ENCODE measurements around the gene HSPH1. TPM values are rescaled to one million over a fixed set of nuclear protein-coding genes. Genes with fewer than 3 reads are reported as not detected.

HSPH1 gene
- total RNA-seq, result 118 and 134 TPM in 2 replicates

DNA sequence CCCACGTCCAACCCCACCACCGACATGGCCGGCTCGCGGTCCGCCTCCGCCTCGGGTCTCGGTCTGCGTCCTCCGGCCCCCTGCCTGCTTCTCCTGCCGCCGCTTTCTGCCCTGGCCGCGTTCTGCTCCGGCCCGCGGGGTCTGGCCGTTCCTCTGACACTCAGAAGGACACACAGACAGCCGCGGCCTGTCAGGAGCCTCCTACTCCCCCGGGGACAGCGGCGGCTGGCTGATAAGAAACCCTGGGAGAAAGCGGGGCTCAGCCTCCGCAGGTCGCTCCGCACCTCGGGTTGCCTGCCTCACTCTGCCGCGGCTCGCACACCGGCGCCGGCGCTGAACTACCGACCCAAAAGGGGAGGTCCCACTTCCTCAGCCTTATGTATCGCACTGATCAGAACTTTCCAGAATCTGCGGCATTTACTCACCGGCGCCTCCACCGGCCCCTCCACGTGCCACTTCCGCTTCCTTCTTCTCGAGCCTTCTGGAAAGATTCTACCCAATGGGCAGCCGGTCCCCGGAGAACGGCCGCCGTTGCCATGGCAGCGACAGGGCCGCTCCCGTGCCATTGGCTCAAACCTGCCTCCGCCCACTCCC is at the start of gene HSPH1:
HSPH1 (minus strand) TSS at position 348 of the 594 bp plus-strand sequence; CDS start at position 26, 322 bp downstream.

DNA sequence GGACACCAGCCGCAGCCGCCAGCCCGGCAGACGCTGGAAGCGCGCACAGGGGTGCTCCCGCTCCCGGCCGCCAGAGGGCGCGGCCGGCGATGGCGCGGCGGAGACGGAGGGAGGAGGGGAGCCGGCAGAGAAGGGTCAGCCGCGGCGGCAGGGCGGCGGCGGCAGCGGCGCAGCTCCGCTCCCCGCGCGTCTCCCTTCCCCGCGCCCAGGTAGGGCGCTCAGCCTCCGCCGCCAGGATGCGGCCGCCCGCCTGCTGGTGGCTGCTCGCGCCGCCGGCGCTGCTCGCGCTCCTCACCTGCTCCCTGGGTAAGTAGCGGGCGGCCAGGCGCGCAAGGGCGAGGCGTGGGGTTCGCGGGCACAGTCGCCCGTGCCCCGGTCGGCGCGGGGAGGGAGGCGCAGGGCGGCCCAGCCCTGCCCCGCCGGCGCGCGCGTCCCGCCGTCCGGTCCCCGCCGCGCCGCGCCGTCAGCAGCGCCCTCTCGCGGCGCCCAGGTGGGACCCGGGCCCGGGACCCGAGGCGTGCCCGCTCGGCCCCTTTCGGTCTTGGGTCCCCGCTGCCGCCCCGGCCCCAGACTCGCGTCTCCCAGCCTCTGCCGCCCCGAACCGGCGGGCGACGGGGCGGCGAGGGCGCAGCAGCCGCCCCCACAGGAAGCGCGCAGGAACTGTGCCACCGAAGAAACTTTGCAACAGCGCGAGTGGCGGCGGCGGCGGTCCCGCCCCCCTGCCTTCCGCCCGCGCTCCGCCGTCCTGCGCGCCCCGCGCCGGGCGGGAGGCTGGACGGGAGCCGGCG is 38.3 kb upstream of the HSPH1 start, which contains the start of gene B3GLCT:
B3GLCT (plus strand) TSS at position 127 of the 788 bp plus-strand sequence; CDS start at position 237, 110 bp downstream.

Other genes starting within 250 kb of the HSPH1 start
- gene TEX26, start 229.2 kb downstream of the HSPH1 start, total RNA-seq, result not detected in 2 replicates
- gene B3GLCT, start 38.1 kb upstream of the HSPH1 start, total RNA-seq, result 17.0 and 17.2 TPM in 2 replicates